HepG2 (cell line): Measurements from ENCODE around the gene PIM1. TPM values are rescaled to one million over a fixed set of nuclear protein-coding genes. Genes with fewer than 3 reads are reported as not detected.

Experiments
- ATAC-seq: fragments of 200-7000 bp; cut with Tn5 transposase; 3 replicates; pipeline ENCODE4 v1.9.1; 2020; ENCODE audit warnings: mild to moderate bottlenecking, moderate library complexity
- BruUV-seq: library from RNA; stranded (reverse); fragments of 400-500 nt; replicated peaks from 2 replicates; lab custom pipeline; 2021; lab: Mats Ljungman, UMichigan
- CTCF ChIA-PET: fragments of 300-600 bp; formaldehyde crosslinking; extraction: SDS; loops from one replicate; lab custom pipeline; 2021; ENCODE audit warnings: low total read pairs, inconsistent platforms, low intra/inter-chr PET ratio; lab: Yijun Ruan, JAX
- POLR2A ChIA-PET: fragments of 350-600 bp; sonication (Branson Sonifier 250); formaldehyde crosslinking; loops from one replicate; lab custom pipeline; 2020; ENCODE audit warnings: antibody characterized with exemption, inconsistent platforms; lab: Yijun Ruan, JAX
- DNase-seq: peaks from one replicate; pipeline ENCODE4 v3.0.0-alpha.2; 2015; ENCODE audit warnings: low spot score
- FAIRE-seq: peaks from 3 replicates; lab custom pipeline; 2011; peaks lifted over from hg19 to GRCh38; lab: Jason Lieb, UNC
- H2AFZ ChIP-seq: one replicate; pipeline ENCODE4 v1.6.1; 2011; ENCODE audit warnings: low read length, inconsistent platforms
- H3K27ac ChIP-seq: fragments of 300-600 bp; 3 replicates; pipeline ENCODE4 v1.8.0; 2011; ENCODE audit warnings: mixed run types, mild to moderate bottlenecking, mixed read lengths, low read length, inconsistent platforms; ENCODE audit not compliant: insufficient read depth; ENCODE audit errors: extremely low read length
- H3K27me3 ChIP-seq, 2 experiments: fragments of 200-600 bp in 1 of 2; 2 replicates in 1 of 2; 3 replicates in 1 of 2; pipeline versions ENCODE4 v1.6.0 to v1.8.0; 2011; ENCODE audit warnings: low read length in 2 of 2, mild to moderate bottlenecking in 2 of 2, moderate library complexity in 2 of 2, inconsistent platforms in 1 of 2; ENCODE audit not compliant: insufficient read depth in 2 of 2, control insufficient read depth in 1 of 2
- H3K36me3 ChIP-seq, 2 experiments: fragments of 200-600 bp in 1 of 2; replicated peaks in 1 of 2; 2 replicates in 1 of 2; 3 replicates in 1 of 2; pipeline versions ENCODE4 v1.5.1 to v1.8.0; 2011; ENCODE audit warnings: low read length in 2 of 2, inconsistent platforms in 1 of 2; ENCODE audit not compliant: insufficient read depth in 2 of 2, control insufficient read depth in 1 of 2
- H3K4me1 ChIP-seq: 2 replicates; pipeline ENCODE4 v1.5.1; 2012; ENCODE audit warnings: low read length, inconsistent platforms; ENCODE audit not compliant: insufficient read depth
- H3K4me2 ChIP-seq: 2 replicates; pipeline ENCODE4 v1.6.0; 2011; ENCODE audit warnings: low read depth, low read length, inconsistent platforms
- H3K4me3 ChIP-seq, 3 experiments: fragments of 200-600 bp in 1 of 3; sonication (generic), shearing (Covaris generic) in 1 of 3; replicated peaks in 1 of 3; 2 replicates each; pipeline ENCODE4 v1.5.1; 2011 to 2016; ENCODE audit warnings: low read length in 3 of 3, inconsistent platforms in 2 of 3, low read depth in 2 of 3, mild to moderate bottlenecking in 2 of 3, control low read depth in 1 of 3, mixed read lengths in 1 of 3; ENCODE audit not compliant: insufficient read depth in 1 of 3
- H3K79me2 ChIP-seq: one replicate; pipeline ENCODE4 v1.6.1; 2011; ENCODE audit warnings: low read length, inconsistent platforms; ENCODE audit not compliant: insufficient read depth
- H3K9ac ChIP-seq: 2 replicates; pipeline ENCODE4 v1.6.0; 2011; ENCODE audit warnings: mild to moderate bottlenecking, low read depth, low read length, inconsistent platforms; ENCODE audit not compliant: insufficient read depth
- H3K9me3 ChIP-seq: 2 replicates; pipeline ENCODE4 v1.5.1; 2012; ENCODE audit warnings: mild to moderate bottlenecking, low read length
- H4K20me1 ChIP-seq: 2 replicates; pipeline ENCODE4 v1.6.0; 2011; ENCODE audit warnings: inconsistent platforms, mild to moderate bottlenecking, low read length, moderate library complexity; ENCODE audit not compliant: insufficient read depth
- AKNA ChIP-seq: sonication (generic); formaldehyde crosslinking; IDR thresholded peaks from 2 replicates; pipeline ENCODE4 v1.4.0; 2020; ENCODE audit warnings: missing genetic modification reagents, borderline replicate concordance
- ELF3 ChIP-seq: IDR thresholded peaks from 2 replicates; pipeline ENCODE4 v1.6.1; 2016; ENCODE audit warnings: missing genetic modification reagents, missing compliant biosample characterization
- ELF4 ChIP-seq: sonication (generic); formaldehyde crosslinking; IDR thresholded peaks from 2 replicates; pipeline ENCODE4 v1.5.0; 2020; ENCODE audit warnings: missing genetic modification reagents, mild to moderate bottlenecking, moderate library complexity, borderline replicate concordance
- ERF ChIP-seq: IDR thresholded peaks from 2 replicates; pipeline ENCODE4 v1.6.1; 2018; ENCODE audit warnings: missing biosample characterization, missing genetic modification reagents
- GTF2F1 ChIP-seq: fragments of 150-350 bp; IDR thresholded peaks from 2 replicates; pipeline ENCODE4 v1.6.1; 2014; ENCODE audit warnings: low read length
- HNRNPUL1 ChIP-seq: fragments of 200-400 bp; formaldehyde crosslinking; IDR thresholded peaks from 2 replicates; pipeline ENCODE4 v1.6.1; 2017; ENCODE audit warnings: low read depth, mild to moderate bottlenecking, low read length, moderate library complexity
- PRDM10 ChIP-seq: sonication (generic); formaldehyde crosslinking; IDR thresholded peaks from 2 replicates; pipeline ENCODE4 v1.4.0; 2020; ENCODE audit warnings: low read depth, missing genetic modification reagents
- TSC22D2 ChIP-seq: sonication (generic); formaldehyde crosslinking; IDR thresholded peaks from 2 replicates; pipeline ENCODE4 v1.5.1; 2020; ENCODE audit warnings: missing genetic modification reagents, mild to moderate bottlenecking, borderline replicate concordance
- YEATS2 ChIP-seq: sonication (generic); formaldehyde crosslinking; IDR thresholded peaks from 2 replicates; pipeline ENCODE4 v1.4.0; 2020; ENCODE audit warnings: missing genetic modification reagents, borderline replicate concordance
- ZNF224 ChIP-seq: sonication (generic); formaldehyde crosslinking; IDR thresholded peaks from 2 replicates; pipeline ENCODE4 v1.5.0; 2020; ENCODE audit warnings: mild to moderate bottlenecking, missing genetic modification reagents
- ZNF512 ChIP-seq: sonication (generic); formaldehyde crosslinking; IDR thresholded peaks from 2 replicates; pipeline ENCODE4 v1.4.0; 2020; ENCODE audit warnings: mild to moderate bottlenecking, missing genetic modification reagents
- ZNF562 ChIP-seq: sonication (generic); formaldehyde crosslinking; IDR thresholded peaks from 2 replicates; pipeline ENCODE4 v1.8.0; 2022; ENCODE audit warnings: missing genetic modification reagents, borderline replicate concordance
- ZNF564 ChIP-seq: sonication (generic); formaldehyde crosslinking; IDR thresholded peaks from 2 replicates; pipeline ENCODE4 v1.8.1; 2023; ENCODE audit warnings: mild to moderate bottlenecking, missing genetic modification reagents
- WGBS: methylation state at CpG from one replicate; pipeline ENCODE4 v1.1.6; 2017; ENCODE audit warnings: low lambda C conversion rate; 5-methylcytosine and 5-hydroxymethylcytosine counted together
- in situ Hi-C: cut with HindIII; loops from 2 replicates; pipeline ENCODE4 v1.10.0; 2017; ENCODE audit warnings: low pct_unique_long_range_greater_than_20kb; ENCODE audit not compliant: extremely low pct_ligation_motif_present
- intact Hi-C: fragments of 100-400 bp; cut with micrococcal nuclease; formaldehyde crosslinking; loops from one replicate; pipeline ENCODE4 v1.10.0; 2022; ENCODE audit not compliant: unreplicated experiment
- polyA plus RNA-seq, 8 experiments: library from polyadenylated mRNA; depleted of rRNA in 3 of 8; stranded (reverse) in 7 of 8; unstranded in 1 of 8; fragments of >200 nt; fragmentation: Illumina TruSeq in 4 of 8; extraction: Trizol in 4 of 8; gene quantifications; 2 replicates each; pipeline versions ENCODE4 v1.2.1 to v1.2.3, GENCODE V29; 2011 to 2016; ENCODE audit warnings: low read depth in 4 of 8, missing spikeins in 1 of 8, mixed read lengths in 1 of 8; ENCODE audit not compliant: insufficient read depth in 1 of 8
- total RNA-seq, 5 experiments: library from RNA; depleted of rRNA; stranded (reverse); fragments of >200 nt; fragmentation: Illumina TruSeq; extraction: Trizol; gene quantifications; 2 replicates each; pipeline ENCODE4 v1.2.3, GENCODE V29; 2016; ENCODE audit warnings: low read depth in 1 of 5

PIM1 gene
- total and polyA plus RNA-seq, 2 of the 13 experiments (the other 11 are each of a cell fraction or from before 2014, with no cell fraction given) = 29.4 to 117 TPM

- TF ChIP-seq PRDM10 (no peak), ERF (CRISPR knock-in tag) (no peak), TSC22D2 (no peak)
Measured at GRCh38 chr6:37138856-37139229, 31.1 kb upstream of the PIM1 start (continued).

GRCh38 chr6:37139230-37139962 is 30.6 kb upstream of the PIM1 start:
- H3K27ac ChIP-seq = peak overlapping the region; percentile 92
- no peaks in the 10 kb centered on the region for H3K36me3 ChIP-seq
- H3K4me2 ChIP-seq = no peak overlapping the region
- H3K9ac ChIP-seq = no peak overlapping the region
- no peaks in the 10 kb centered on the region for H3K27me3 ChIP-seq
- no TSS peak for BruUV-seq
- H3K79me2 ChIP-seq = no peaks in the 10 kb centered on the region
- FAIRE-seq (no peak), DNase-seq (no peak), ATAC-seq (no peak)
- H3K4me1 ChIP-seq = peaks cover 87% of the 10 kb centered on the region
- H2AFZ ChIP-seq = no peak overlapping the region
- in situ Hi-C loops = no loop called here
- intact Hi-C loops = no loop called here
- H4K20me1 ChIP-seq = no peaks in the 10 kb centered on the region
- no peaks in the 10 kb centered on the region for H3K9me3 ChIP-seq
- ChIA-PET CTCF (no interaction called here), POLR2A (interaction anchor here (1.1 to 5.3 kb wide), 5 partner anchors 8 to 36 kb away, joined by 3 to 107 read pairs (median 64); partner anchors contain the start of gene PIM1)
- 94% methylated on average over 5 of the region's 5 CpGs for WGBS
- no peak overlapping the region for H3K4me3 ChIP-seq
- TF ChIP-seq ZNF224 (CRISPR knock-in tag) (no peak), ELF4 (CRISPR knock-in tag) (no peak), ZNF564 (CRISPR knock-in tag) (no peak), ZNF562 (CRISPR knock-in tag) (no peak), ELF3 (CRISPR knock-in tag) (no peak), AKNA (CRISPR knock-in tag) (no peak), GTF2F1 (no peak), YEATS2 (CRISPR knock-in tag) (no peak), HNRNPUL1 (no peak), ZNF512 (no peak)
